Smooth muscle cell (in vitro differentiated cells): Measurements from ENCODE around the gene ZNF236. TPM values are rescaled to one million over a fixed set of nuclear protein-coding genes. Genes with fewer than 3 reads are reported as not detected.

Source experiments
- DNase-seq: peaks from one replicate; lab custom pipeline; 2025; ENCODE audit not compliant: unreplicated experiment; lab: John Stamatoyannopoulos, UW
- H2AFZ ChIP-seq: fragments of 200-600 bp; sonication (generic); 2 replicates; pipeline ENCODE4 v1.6.0; 2016; ENCODE audit warnings: antibody characterized with exemption, low read depth, mild to moderate bottlenecking
- H3F3A ChIP-seq: fragments of 200-600 bp; sonication (generic); 2 replicates; pipeline ENCODE4 v1.6.0; 2017; ENCODE audit warnings: antibody characterized with exemption, low read depth
- H3K27ac ChIP-seq: fragments of 200-600 bp; sonication (generic); 2 replicates; pipeline ENCODE4 v1.5.1; 2016; ENCODE audit warnings: low read depth, mild to moderate bottlenecking
- H3K27me3 ChIP-seq: fragments of 200-600 bp; sonication (generic); 2 replicates; pipeline ENCODE4 v1.6.1; 2016; ENCODE audit warnings: low read depth, mild to moderate bottlenecking
- H3K36me3 ChIP-seq: fragments of 200-600 bp; sonication (generic); 2 replicates; pipeline ENCODE4 v1.5.1; 2016; ENCODE audit warnings: low read depth
- H3K4me1 ChIP-seq: fragments of 200-600 bp; sonication (generic); 2 replicates; pipeline ENCODE4 v1.5.1; 2016; ENCODE audit warnings: low read depth
- H3K4me2 ChIP-seq: fragments of 200-600 bp; sonication (generic); 2 replicates; pipeline ENCODE4 v1.6.0; 2016; ENCODE audit warnings: mild to moderate bottlenecking
- H3K4me3 ChIP-seq: fragments of 200-600 bp; sonication (generic); 2 replicates; pipeline ENCODE4 v1.5.1; 2016; ENCODE audit warnings: mild to moderate bottlenecking
- H3K79me2 ChIP-seq: fragments of 200-600 bp; sonication (generic); 2 replicates; pipeline ENCODE4 v1.6.0; 2016; ENCODE audit warnings: low read depth, mild to moderate bottlenecking
- H3K9ac ChIP-seq: fragments of 200-600 bp; sonication (generic); 2 replicates; pipeline ENCODE4 v1.6.0; 2016; ENCODE audit warnings: low read depth
- H3K9me3 ChIP-seq: fragments of 200-600 bp; sonication (generic); replicated peaks from 2 replicates; pipeline ENCODE4 v1.5.1; 2016; ENCODE audit warnings: low read depth
- H4K20me1 ChIP-seq: fragments of 200-600 bp; sonication (generic); 2 replicates; pipeline ENCODE4 v1.6.0; 2016; ENCODE audit warnings: low read depth
- WGBS: methylation state at CpG from one replicate; pipeline ENCODE4 v1.1.7; 2016; ENCODE audit warnings: low lambda C conversion rate; 5-methylcytosine and 5-hydroxymethylcytosine counted together
- polyA plus RNA-seq: library from polyadenylated mRNA; unstranded; fragments of >200 nt; fragmentation: Nextera tagmentation; extraction: Ambion mirVana; gene quantifications from 2 replicates; pipeline ENCODE4 v1.2.1, GENCODE V29; 2016
- total RNA-seq: library from RNA; depleted of rRNA; stranded (reverse); fragments of >200 nt; gene quantifications from 2 replicates; pipeline ENCODE4 v1.2.3, GENCODE V29; 2014
- TF ChIP-seq, protein P1 (sequence below): fragments of 200-600 bp; sonication (generic); IDR thresholded peaks from 2 replicates; pipeline ENCODE4 v1.5.1; 2017; ENCODE audit warnings: borderline replicate concordance, mild to moderate bottlenecking, antibody characterized with exemption; ENCODE audit not compliant: insufficient read depth, poor library complexity, severe bottlenecking

ZNF236 gene
- total and polyA plus RNA-seq, 2 experiments from 2014 or later: 4.1 to 6.2 TPM

GRCh38 chr18:76819411-76820136 is 2.8 kb upstream of the ZNF236 start:
- H3K79me2 ChIP-seq: peaks cover 58% of the 10 kb centered on the region
- H3K27me3 ChIP-seq: no peaks in the 10 kb centered on the region
- H3K27ac ChIP-seq: no peak overlapping the region
- H3K36me3 ChIP-seq: no peaks in the 10 kb centered on the region
- H3K4me1 ChIP-seq: peaks cover 15% of the 10 kb centered on the region
- no peaks in the 10 kb centered on the region for H3F3A ChIP-seq
- DNase-seq: no peak
- no peak overlapping the region for H3K4me3 ChIP-seq
- no peak overlapping the region for H2AFZ ChIP-seq
- H3K9ac ChIP-seq: no peak overlapping the region
- peaks cover 17% of the 10 kb centered on the region for H4K20me1 ChIP-seq
- TF ChIP-seq, protein P1, sequence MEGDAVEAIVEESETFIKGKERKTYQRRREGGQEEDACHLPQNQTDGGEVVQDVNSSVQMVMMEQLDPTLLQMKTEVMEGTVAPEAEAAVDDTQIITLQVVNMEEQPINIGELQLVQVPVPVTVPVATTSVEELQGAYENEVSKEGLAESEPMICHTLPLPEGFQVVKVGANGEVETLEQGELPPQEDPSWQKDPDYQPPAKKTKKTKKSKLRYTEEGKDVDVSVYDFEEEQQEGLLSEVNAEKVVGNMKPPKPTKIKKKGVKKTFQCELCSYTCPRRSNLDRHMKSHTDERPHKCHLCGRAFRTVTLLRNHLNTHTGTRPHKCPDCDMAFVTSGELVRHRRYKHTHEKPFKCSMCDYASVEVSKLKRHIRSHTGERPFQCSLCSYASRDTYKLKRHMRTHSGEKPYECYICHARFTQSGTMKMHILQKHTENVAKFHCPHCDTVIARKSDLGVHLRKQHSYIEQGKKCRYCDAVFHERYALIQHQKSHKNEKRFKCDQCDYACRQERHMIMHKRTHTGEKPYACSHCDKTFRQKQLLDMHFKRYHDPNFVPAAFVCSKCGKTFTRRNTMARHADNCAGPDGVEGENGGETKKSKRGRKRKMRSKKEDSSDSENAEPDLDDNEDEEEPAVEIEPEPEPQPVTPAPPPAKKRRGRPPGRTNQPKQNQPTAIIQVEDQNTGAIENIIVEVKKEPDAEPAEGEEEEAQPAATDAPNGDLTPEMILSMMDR: no peak
- 89% methylated on average over 11 of the region's 11 CpGs for WGBS
- no peak overlapping the region for H3K4me2 ChIP-seq
- H3K9me3 ChIP-seq: no peaks in the 10 kb centered on the region

DNA sequence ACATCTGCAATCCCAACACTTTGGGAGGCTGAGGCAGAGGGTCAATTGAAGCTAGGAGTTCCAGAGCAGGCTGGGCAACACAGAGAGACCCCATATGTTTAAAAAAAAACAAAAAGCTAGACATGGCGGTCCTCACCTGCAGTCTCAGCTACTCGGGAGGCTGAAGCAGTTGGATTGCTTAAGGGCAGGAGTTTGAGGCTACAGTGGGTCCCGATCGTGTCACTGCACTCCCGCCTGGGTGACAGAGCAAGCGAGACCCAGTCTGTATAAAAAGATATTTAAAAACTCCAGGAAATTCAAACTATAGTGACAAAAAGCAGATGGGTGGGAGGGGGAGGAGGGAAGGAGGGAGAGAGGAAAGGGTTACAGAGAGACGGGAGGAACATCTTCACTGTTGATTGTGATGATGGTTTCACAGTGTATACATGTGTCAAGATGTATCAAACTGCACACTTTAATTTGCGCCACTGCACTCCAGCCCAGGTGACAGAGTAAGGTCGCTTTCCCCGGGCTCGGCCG is 942 bp upstream of the ZNF236 start:
- no peaks in the 10 kb centered on the region for H3K36me3 ChIP-seq
- H3K4me2 ChIP-seq: peak overlapping the region; percentile 91
- H4K20me1 ChIP-seq: peaks cover 29% of the 10 kb centered on the region
- TF ChIP-seq, protein P1: no peak
- H3K27ac ChIP-seq: peak overlapping the region; percentile 78
- H3F3A ChIP-seq: no peaks in the 10 kb centered on the region
- H3K4me3 ChIP-seq: peak overlapping the region; percentile 99
- H3K79me2 ChIP-seq: peaks cover 75% of the 10 kb centered on the region
- peaks cover 15% of the 10 kb centered on the region for H3K4me1 ChIP-seq
- DNase-seq: no peak
- no peaks in the 10 kb centered on the region for H3K9me3 ChIP-seq
- peak overlapping the region; percentile 91 for H2AFZ ChIP-seq
- no peaks in the 10 kb centered on the region for H3K27me3 ChIP-seq
- H3K9ac ChIP-seq: peak overlapping the region; percentile 91
- WGBS: 4% methylated on average over 12 of the region's 12 CpGs

DNA sequence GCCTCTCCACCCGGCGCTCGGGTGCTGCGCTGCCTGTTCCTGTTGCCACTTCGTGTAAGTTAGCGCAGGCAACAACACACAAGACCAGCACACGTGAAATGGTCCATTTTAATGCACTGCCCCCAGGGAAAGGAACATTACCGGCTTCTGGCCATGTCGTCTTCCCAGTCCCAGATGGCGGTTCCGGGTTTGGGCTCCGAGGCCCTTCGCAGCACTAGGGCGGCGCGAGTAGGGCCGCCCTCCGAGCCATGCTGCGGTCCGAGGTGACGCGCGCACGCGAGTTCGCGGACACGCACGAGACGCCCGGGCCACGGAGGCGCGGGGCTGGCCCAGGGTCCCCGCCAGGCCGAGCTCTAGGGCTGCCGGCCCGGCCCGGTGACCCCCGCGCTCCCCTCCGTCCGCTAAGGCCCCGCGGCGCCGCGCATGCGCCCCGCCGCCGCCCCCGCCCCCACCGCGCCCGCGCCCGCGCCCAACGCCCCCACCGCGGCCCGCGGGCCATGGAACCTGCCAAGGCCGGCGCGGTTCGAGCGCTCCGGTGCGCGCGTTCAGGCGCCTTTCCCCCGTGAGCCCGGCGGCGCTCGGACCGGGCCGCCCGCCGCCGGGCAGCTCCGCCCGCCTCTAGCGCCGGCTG is 367 bp upstream of the ZNF236 start:
- WGBS: under 1% methylated on average over 33 of the region's 88 CpGs
- Histone ChIP-seq H3F3A (no peaks in the 10 kb centered on the region), H3K79me2 (peaks cover 79% of the 10 kb centered on the region), H2AFZ (peak overlapping the region; percentile 91), H3K4me1 (peaks cover 15% of the 10 kb centered on the region), H3K9me3 (no peaks in the 10 kb centered on the region), H3K27ac (peak overlapping the region; percentile 78), H3K4me2 (peak overlapping the region; percentile 91), H3K36me3 (no peaks in the 10 kb centered on the region), H3K27me3 (no peaks in the 10 kb centered on the region), H3K9ac (peak overlapping the region; percentile 91), H3K4me3 (peak overlapping the region; percentile 99), H4K20me1 (peaks cover 34% of the 10 kb centered on the region)
- TF ChIP-seq, protein P1: no peak
- DNase-seq: peak; percentile 41
